Measurements from ENCODE around the gene REXO5.

REXO5 gene

DNA sequence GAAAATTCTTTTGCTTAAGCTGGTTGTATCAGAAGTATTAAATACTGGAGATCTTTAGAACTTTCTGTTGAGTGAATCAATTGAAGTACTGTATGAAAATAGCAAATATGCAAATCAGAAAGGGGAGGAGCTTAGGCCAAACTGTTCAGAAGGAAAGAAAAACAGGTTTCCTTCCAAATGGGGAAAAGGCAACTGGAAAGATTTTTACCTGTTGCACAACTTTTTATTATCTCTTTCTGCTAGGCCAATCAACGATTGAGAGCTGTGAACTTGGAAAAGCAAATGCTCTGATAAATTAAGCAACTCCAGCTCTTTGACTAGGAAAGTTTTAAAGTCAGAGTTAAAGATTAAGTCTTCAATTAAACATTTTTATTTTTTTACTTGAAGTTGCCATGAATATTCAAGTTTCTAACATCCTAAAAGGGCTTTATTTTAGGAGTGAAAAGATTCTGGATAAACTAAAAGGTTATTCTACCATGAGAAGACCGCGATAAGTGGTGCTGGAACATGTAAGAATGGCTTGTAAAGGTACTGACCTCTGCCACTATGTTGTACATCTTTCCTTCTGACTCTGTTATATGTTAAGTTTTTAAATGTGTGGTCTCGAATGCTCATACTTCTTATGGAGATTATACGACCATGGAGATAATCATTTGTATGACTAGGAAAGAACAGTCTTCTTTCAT, 77.4 kb downstream of the REXO5 start:
- Histone ChIP-seq H3K27me3 (no peaks in the 10 kb centered on the region), H3K27ac (peak overlapping the region; percentile 35), H3K36me3 (no peaks in the 10 kb centered on the region), H3K4me3 (ENCODE audit: low read depth in 1 of 2, low read length in 1 of 2) (no peak overlapping the region), H3K9me3 (no peaks in the 10 kb centered on the region), H3K4me1 (ENCODE audit: control insufficient read depth in 1 of 2, insufficient read depth in 1 of 2, low read depth in 1 of 2, low read length in 1 of 2) (peaks cover 30 to 31% of the 10 kb centered on the region in 2 experiments)
- TF ChIP-seq, protein P1, sequence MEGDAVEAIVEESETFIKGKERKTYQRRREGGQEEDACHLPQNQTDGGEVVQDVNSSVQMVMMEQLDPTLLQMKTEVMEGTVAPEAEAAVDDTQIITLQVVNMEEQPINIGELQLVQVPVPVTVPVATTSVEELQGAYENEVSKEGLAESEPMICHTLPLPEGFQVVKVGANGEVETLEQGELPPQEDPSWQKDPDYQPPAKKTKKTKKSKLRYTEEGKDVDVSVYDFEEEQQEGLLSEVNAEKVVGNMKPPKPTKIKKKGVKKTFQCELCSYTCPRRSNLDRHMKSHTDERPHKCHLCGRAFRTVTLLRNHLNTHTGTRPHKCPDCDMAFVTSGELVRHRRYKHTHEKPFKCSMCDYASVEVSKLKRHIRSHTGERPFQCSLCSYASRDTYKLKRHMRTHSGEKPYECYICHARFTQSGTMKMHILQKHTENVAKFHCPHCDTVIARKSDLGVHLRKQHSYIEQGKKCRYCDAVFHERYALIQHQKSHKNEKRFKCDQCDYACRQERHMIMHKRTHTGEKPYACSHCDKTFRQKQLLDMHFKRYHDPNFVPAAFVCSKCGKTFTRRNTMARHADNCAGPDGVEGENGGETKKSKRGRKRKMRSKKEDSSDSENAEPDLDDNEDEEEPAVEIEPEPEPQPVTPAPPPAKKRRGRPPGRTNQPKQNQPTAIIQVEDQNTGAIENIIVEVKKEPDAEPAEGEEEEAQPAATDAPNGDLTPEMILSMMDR (IDR thresholded peaks at IDR 0.05): no peak

DNA sequence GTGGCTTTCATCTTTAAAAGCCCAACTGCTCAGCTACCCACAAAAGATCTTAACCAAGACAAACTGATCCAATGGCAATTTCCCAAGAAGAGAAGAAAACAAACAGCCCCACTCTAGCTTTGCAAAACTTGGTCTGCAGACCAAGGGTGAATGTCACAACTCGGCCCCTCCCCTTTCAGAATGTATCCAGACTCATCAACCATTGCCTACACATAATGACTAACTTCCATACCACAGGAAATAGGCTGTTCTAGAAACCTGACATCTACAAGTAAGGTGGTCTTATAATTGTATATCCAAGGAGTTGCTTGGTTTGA, 77.9 kb downstream of the REXO5 start:
- Histone ChIP-seq H3K27me3 (no peaks in the 10 kb centered on the region), H3K9me3 (no peaks in the 10 kb centered on the region), H3K4me1 (ENCODE audit: control insufficient read depth in 1 of 2, insufficient read depth in 1 of 2, low read depth in 1 of 2, low read length in 1 of 2) (peaks cover 29 to 31% of the 10 kb centered on the region in 2 experiments), H3K27ac (peak overlapping the region; percentile 35), H3K4me3 (ENCODE audit: low read depth in 1 of 2, low read length in 1 of 2) (no peak overlapping the region), H3K36me3 (no peaks in the 10 kb centered on the region)
- TF ChIP-seq, protein P1 (IDR thresholded peaks at IDR 0.05): no peak

DNA sequence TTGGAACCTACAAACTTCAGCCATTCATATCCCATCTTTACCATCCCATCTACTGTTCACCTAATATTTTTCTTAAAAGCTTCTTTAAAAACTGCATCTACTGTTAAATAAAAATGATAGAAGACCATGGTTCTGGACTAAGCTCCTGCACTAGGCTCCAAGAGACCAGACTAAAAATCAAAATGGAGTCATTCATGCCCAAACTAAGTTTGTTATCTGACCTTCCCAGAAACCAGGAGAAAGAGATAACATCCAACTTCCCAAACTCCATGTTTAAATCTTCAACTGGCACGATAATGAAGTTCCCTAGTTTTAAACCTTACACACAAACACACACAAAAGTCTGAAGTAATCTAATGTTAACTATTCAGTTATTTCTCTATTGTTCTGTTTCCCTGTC, 80.0 kb downstream of the REXO5 start:
- no peaks in the 10 kb centered on the region for H3K36me3 ChIP-seq
- H3K9me3 ChIP-seq: no peaks in the 10 kb centered on the region

DNA sequence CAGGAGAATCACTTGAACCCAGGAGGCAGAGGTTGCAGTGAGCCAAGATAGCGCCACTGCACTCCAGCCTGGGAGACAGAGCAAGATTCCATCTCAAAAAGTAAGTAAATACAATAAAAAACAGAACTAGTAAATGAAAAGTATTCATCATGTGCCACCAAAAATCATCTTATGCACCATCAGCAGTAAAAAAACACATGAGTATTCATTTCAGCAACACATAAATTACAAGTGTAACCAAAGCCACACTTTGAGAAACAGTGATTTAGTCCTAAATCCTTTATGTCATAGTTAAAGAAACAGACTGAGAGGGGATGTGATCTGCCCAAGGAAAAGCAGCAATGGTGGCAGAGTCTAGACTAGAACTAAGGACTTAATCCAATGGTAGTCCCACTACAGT, 80.9 kb downstream of the REXO5 start:
- Histone ChIP-seq H3K27me3 (no peaks in the 10 kb centered on the region), H3K4me3 (ENCODE audit: low read depth in 1 of 2, low read length in 1 of 2) (no peak overlapping the region), H3K36me3 (peaks cover 5% of the 10 kb centered on the region), H3K27ac (peak overlapping the region; percentile 6), H3K4me1 (ENCODE audit: control insufficient read depth in 1 of 2, insufficient read depth in 1 of 2, low read depth in 1 of 2, low read length in 1 of 2) (peaks cover 13 to 19% of the 10 kb centered on the region in 2 experiments), H3K9me3 (no peaks in the 10 kb centered on the region)
- TF ChIP-seq, protein P1 (IDR thresholded peaks at IDR 0.05): no peak

More for the DNA sequence above, 80.0 kb downstream of the REXO5 start:
- no peak overlapping the region for H3K4me3 ChIP-seq (ENCODE audit: low read depth in 1 of 2, low read length in 1 of 2)
- peaks cover 21 to 26% of the 10 kb centered on the region in 2 experiments for H3K4me1 ChIP-seq (ENCODE audit: control insufficient read depth in 1 of 2, insufficient read depth in 1 of 2, low read depth in 1 of 2, low read length in 1 of 2)
- H3K27me3 ChIP-seq: no peaks in the 10 kb centered on the region
- TF ChIP-seq, protein P1 (IDR thresholded peaks at IDR 0.05): no peak
- H3K27ac ChIP-seq: peak overlapping the region; percentile 6

DNA sequence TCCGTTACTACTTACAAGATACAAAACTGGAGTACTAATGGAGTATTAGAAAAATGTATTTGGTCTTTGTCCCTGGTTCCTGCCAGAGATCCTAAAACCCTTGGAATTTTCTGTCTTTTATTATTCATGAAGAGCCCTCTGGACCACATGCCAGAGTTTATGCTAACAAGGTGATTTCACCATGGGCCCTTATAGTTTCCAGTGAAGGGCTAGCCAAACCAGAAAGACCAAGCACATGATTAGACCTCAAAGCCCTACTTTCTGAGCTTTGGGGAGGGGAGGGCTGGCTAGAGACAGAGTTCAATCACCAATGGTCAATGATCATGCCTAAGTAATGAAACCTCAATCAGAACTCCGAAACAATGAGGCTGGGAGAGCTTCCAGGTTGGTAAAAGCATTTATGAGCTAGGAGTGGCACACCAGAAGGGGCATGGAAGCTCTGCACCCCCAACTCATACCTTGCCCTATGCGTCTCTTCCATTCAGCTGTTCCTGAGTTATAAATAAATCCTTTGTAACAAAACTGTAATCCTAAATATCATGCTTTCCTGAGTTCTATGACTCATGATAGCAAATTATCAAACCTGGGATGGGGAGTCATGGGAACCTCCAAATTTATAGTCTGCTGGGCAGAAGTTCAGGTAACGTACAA, 83.4 kb downstream of the REXO5 start:
- no peak overlapping the region for H3K27ac ChIP-seq
- no peaks in the 10 kb centered on the region for H3K9me3 ChIP-seq
- no peak overlapping the region for H3K4me3 ChIP-seq (ENCODE audit: low read depth in 1 of 2, low read length in 1 of 2)
- TF ChIP-seq, protein P1 (IDR thresholded peaks at IDR 0.05): no peak
- peaks cover 13% of the 10 kb centered on the region for H3K36me3 ChIP-seq
- H3K27me3 ChIP-seq: no peaks in the 10 kb centered on the region
- H3K4me1 ChIP-seq (ENCODE audit: control insufficient read depth in 1 of 2, insufficient read depth in 1 of 2, low read depth in 1 of 2, low read length in 1 of 2): peaks cover 0 to 8% of the 10 kb centered on the region in 2 experiments

All from neutrophil (primary cell).